HEK293 (cell line): ENCODE data around the gene ABCA2.
A peak's percentile ranks its signal among the peaks of the same experiment; 100 is the strongest.

Source experiments
- CTCF ChIA-PET: fragments of 350-600 bp; formaldehyde crosslinking; extraction: SDS; loops from one replicate; lab custom pipeline; 2021; ENCODE audit warnings: antibody characterized with exemption; lab: Yijun Ruan, JAX
- POLR2A ChIA-PET: fragments of 300-600 bp; formaldehyde crosslinking; extraction: SDS; loops from one replicate; lab custom pipeline; 2020; ENCODE audit warnings: antibody characterized with exemption, inconsistent platforms; lab: Yijun Ruan, JAX
- H3K27ac ChIP-seq: fragments of 200-500 bp; sonication (Bioruptor generic); 2 replicates; pipeline ENCODE4 v1.5.1; 2014; ENCODE audit warnings: low read depth, low read length, control low read depth, inconsistent platforms; ENCODE audit errors: extremely low read depth
- H3K36me3 ChIP-seq, 2 experiments: fragments of 200-500 bp in 1 of 2; sonication (Bioruptor generic) in 1 of 2; 1 replicate in 1 of 2; 2 replicates in 1 of 2; pipeline ENCODE4 v1.5.1; 2014 to 2017; ENCODE audit warnings: inconsistent platforms in 2 of 2, low read length in 2 of 2; ENCODE audit not compliant: control insufficient read depth in 2 of 2, insufficient read depth in 1 of 2
- H3K4me1 ChIP-seq: fragments of 200-500 bp; sonication (Bioruptor generic); 2 replicates; pipeline ENCODE4 v1.5.1; 2014; ENCODE audit warnings: mild to moderate bottlenecking, low read length, inconsistent platforms; ENCODE audit not compliant: control insufficient read depth, insufficient read depth
- H3K4me3 ChIP-seq: 2 replicates; pipeline ENCODE4 v1.5.1; 2011; ENCODE audit warnings: low read depth, mild to moderate bottlenecking, control low read depth, low read length, moderate library complexity
- H3K9me3 ChIP-seq: fragments of 200-500 bp; sonication (Bioruptor generic); 2 replicates; pipeline ENCODE4 v1.5.1; 2014; ENCODE audit warnings: low read depth, low read length, inconsistent platforms; ENCODE audit not compliant: control insufficient read depth, insufficient read depth
- BCL11A ChIP-seq: fragments of 450-650 bp; formaldehyde crosslinking; IDR thresholded peaks from 2 replicates; pipeline ENCODE4 v1.5.1; 2016; ENCODE audit warnings: low read depth, missing biosample characterization, missing genetic modification characterization
- BCL11B ChIP-seq: fragments of 450-650 bp; formaldehyde crosslinking; IDR thresholded peaks from 2 replicates; pipeline ENCODE4 v1.5.1; 2016; ENCODE audit warnings: low read depth, missing biosample characterization, missing genetic modification characterization
- FEZF1 ChIP-seq: fragments of 450-650 bp; formaldehyde crosslinking; IDR thresholded peaks from 2 replicates; pipeline ENCODE4 v1.5.1; 2016; ENCODE audit warnings: missing biosample characterization, missing genetic modification characterization
- IKZF3 ChIP-seq: fragments of 450-650 bp; IDR thresholded peaks from 2 replicates; pipeline ENCODE4 v1.5.0; 2018; ENCODE audit warnings: missing biosample characterization, mild to moderate bottlenecking, missing genetic modification characterization, moderate library complexity
- KLF9 ChIP-seq: fragments of 450-650 bp; formaldehyde crosslinking; IDR thresholded peaks from 2 replicates; pipeline ENCODE4 v1.5.1; 2016; ENCODE audit warnings: missing biosample characterization, missing genetic modification characterization, low read depth
- MZF1 ChIP-seq: fragments of 450-650 bp; formaldehyde crosslinking; IDR thresholded peaks from 2 replicates; pipeline ENCODE4 v1.5.1; 2017; ENCODE audit warnings: missing biosample characterization, missing genetic modification characterization, borderline replicate concordance
- YY1 ChIP-seq: fragments of 450-650 bp; formaldehyde crosslinking; IDR thresholded peaks from 2 replicates; pipeline ENCODE4 v1.5.1; 2018; ENCODE audit warnings: missing biosample characterization, missing genetic modification characterization
- ZNF2 ChIP-seq: fragments of 450-650 bp; formaldehyde crosslinking; IDR thresholded peaks from 2 replicates; pipeline ENCODE4 v1.5.1; 2016; ENCODE audit warnings: missing biosample characterization, missing genetic modification characterization
- ZNF350 ChIP-seq: fragments of 450-650 bp; formaldehyde crosslinking; IDR thresholded peaks from 2 replicates; pipeline ENCODE4 v1.5.0; 2017; ENCODE audit warnings: missing biosample characterization, mild to moderate bottlenecking, missing genetic modification characterization
- ZNF354C ChIP-seq: fragments of 450-650 bp; formaldehyde crosslinking; IDR thresholded peaks from 2 replicates; pipeline ENCODE4 v1.5.1; 2016; ENCODE audit warnings: missing biosample characterization, missing genetic modification characterization, low read depth, borderline replicate concordance
- ZNF426 ChIP-seq: fragments of 450-650 bp; formaldehyde crosslinking; IDR thresholded peaks from 2 replicates; pipeline ENCODE4 v1.5.1; 2017; ENCODE audit warnings: missing biosample characterization, missing genetic modification characterization, mild to moderate bottlenecking, inconsistent platforms, moderate library complexity
- ZNF521 ChIP-seq: fragments of 450-650 bp; formaldehyde crosslinking; IDR thresholded peaks from 2 replicates; pipeline ENCODE4 v1.5.1; 2017; ENCODE audit warnings: missing biosample characterization, mild to moderate bottlenecking, missing genetic modification characterization
- ZNF629 ChIP-seq: fragments of 450-650 bp; formaldehyde crosslinking; IDR thresholded peaks from 2 replicates; pipeline ENCODE4 v1.5.1; 2017; ENCODE audit warnings: missing biosample characterization, missing genetic modification characterization
- ZNF677 ChIP-seq: fragments of 450-650 bp; IDR thresholded peaks from 2 replicates; pipeline ENCODE4 v1.5.0; 2018; ENCODE audit warnings: missing biosample characterization, mild to moderate bottlenecking, missing genetic modification characterization, moderate library complexity
- ZNF791 ChIP-seq: fragments of 450-650 bp; formaldehyde crosslinking; IDR thresholded peaks from 2 replicates; pipeline ENCODE4 v1.5.1; 2016; ENCODE audit warnings: missing biosample characterization, missing genetic modification characterization
- ZNF837 ChIP-seq: fragments of 450-650 bp; formaldehyde crosslinking; IDR thresholded peaks from 2 replicates; pipeline ENCODE4 v1.5.1; 2016; ENCODE audit warnings: missing biosample characterization, missing genetic modification characterization
- TF ChIP-seq, protein P1 (sequence below): fragments of 450-650 bp; formaldehyde crosslinking; IDR thresholded peaks from 2 replicates; pipeline ENCODE4 v1.5.1; 2016; ENCODE audit warnings: missing biosample characterization, missing genetic modification characterization
- TF ChIP-seq, protein P2 (sequence below): fragments of 450-650 bp; formaldehyde crosslinking; IDR thresholded peaks from 2 replicates; pipeline ENCODE4 v1.5.1; 2016; ENCODE audit warnings: missing biosample characterization, missing genetic modification characterization
- TF ChIP-seq, protein P3 (sequence below): fragments of 450-650 bp; formaldehyde crosslinking; IDR thresholded peaks from 2 replicates; pipeline ENCODE4 v1.5.1; 2016; ENCODE audit warnings: missing biosample characterization, missing genetic modification characterization, borderline replicate concordance

The ABCA2 gene

DNA sequence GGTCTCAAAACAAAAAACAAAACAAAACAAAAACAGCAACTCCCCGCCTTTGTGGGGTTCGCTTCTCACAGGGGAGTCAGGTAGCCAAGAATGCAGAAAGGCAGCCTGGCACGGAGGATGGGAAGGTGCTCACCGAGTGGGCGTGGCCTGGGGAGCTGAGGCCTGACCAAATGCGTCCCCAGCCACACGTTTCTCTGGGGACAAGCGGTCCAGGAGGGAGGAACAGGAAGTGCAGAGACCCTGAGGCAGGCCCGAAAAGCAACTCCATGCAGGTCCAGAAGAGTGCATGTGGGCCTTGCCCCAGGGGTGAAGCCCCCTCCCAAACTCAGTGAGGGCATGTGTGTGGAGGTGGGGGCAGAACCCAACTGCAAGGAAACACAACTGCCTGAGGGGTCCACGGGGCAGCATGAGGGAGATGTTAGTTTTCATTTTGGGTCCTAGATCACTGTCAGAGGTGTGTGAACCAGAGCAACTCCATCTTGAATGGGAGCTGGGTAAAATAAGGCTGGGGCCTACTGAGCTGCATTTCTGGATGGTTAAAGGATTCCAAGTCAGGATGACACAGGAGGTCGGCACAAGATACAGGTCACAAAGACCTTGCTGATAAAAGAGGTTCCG, 46.7 kb upstream of the ABCA2 start:
- no peak overlapping the region for H3K4me3 ChIP-seq
- peaks cover 3% of the 10 kb centered on the region for H3K4me1 ChIP-seq
- no peak overlapping the region for H3K27ac ChIP-seq
- peaks cover 0 to 14% of the 10 kb centered on the region in 2 experiments; a peak in 1 of 3 replicates for H3K36me3 ChIP-seq
- POLR2A ChIA-PET: interaction anchor here (0.9 kb wide), 1 partner anchor 12 kb away, joined by 3 read pairs; the partner anchor contains the start of gene MAN1B1
- TF ChIP-seq FEZF1 (tag by site-specific recombination) (no peak), ZNF354C (tag by site-specific recombination) (no peak), ZNF837 (no peak), YY1 (tag by site-specific recombination) (0 out of 2 replicates have a peak, but pooled peaks have one; percentile 20), ZNF2 (no peak), ZNF521 (no peak), KLF9 (tag by site-specific recombination) (peak; percentile 71), ZNF426 (tag by site-specific recombination) (no peak), IKZF3 (tag by site-specific recombination) (no peak), BCL11A (tag by site-specific recombination) (no peak), BCL11B (tag by site-specific recombination) (no peak), ZNF350 (tag by site-specific recombination) (no peak), ZNF791 (tag by site-specific recombination) (no peak)
- TF ChIP-seq, protein P1, sequence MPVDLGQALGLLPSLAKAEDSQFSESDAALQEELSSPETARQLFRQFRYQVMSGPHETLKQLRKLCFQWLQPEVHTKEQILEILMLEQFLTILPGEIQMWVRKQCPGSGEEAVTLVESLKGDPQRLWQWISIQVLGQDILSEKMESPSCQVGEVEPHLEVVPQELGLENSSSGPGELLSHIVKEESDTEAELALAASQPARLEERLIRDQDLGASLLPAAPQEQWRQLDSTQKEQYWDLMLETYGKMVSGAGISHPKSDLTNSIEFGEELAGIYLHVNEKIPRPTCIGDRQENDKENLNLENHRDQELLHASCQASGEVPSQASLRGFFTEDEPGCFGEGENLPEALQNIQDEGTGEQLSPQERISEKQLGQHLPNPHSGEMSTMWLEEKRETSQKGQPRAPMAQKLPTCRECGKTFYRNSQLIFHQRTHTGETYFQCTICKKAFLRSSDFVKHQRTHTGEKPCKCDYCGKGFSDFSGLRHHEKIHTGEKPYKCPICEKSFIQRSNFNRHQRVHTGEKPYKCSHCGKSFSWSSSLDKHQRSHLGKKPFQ: no peak
- TF ChIP-seq, protein P2, sequence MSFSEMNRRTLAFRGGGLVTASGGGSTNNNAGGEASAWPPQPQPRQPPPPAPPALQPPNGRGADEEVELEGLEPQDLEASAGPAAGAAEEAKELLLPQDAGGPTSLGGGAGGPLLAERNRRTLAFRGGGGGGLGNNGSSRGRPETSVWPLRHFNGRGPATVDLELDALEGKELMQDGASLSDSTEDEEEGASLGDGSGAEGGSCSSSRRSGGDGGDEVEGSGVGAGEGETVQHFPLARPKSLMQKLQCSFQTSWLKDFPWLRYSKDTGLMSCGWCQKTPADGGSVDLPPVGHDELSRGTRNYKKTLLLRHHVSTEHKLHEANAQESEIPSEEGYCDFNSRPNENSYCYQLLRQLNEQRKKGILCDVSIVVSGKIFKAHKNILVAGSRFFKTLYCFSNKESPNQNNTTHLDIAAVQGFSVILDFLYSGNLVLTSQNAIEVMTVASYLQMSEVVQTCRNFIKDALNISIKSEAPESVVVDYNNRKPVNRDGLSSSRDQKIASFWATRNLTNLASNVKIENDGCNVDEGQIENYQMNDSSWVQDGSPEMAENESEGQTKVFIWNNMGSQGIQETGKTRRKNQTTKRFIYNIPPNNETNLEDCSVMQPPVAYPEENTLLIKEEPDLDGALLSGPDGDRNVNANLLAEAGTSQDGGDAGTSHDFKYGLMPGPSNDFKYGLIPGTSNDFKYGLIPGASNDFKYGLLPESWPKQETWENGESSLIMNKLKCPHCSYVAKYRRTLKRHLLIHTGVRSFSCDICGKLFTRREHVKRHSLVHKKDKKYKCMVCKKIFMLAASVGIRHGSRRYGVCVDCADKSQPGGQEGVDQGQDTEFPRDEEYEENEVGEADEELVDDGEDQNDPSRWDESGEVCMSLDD (tag by site-specific recombination): no peak
- CTCF ChIA-PET: interaction anchor here (0.7 to 1.2 kb wide), 5 partner anchors 9 to 260 kb away, joined by 3 to 8 read pairs (median 4); no protein-coding TSS in a partner anchor
- no peaks in the 10 kb centered on the region for H3K9me3 ChIP-seq

DNA sequence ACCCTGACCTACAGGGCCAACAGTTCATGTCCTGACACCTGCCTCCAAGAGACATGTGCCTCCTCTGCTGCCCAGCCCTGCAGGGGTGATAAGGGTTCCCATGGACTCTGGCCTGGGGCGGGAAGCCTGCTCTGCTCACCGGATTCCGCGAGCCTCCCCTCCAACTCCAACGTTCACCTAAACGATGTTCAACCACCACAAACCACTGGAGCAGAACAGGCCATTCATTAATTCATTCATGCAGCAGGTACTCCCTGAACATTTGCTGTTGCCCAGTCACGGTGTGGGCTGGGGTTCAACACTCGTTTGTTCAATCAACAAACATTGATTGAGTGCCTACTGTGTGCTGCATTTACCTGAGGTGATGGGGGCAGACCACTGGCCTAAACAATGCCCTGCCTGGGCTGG, 46.0 kb upstream of the ABCA2 start:
- Histone ChIP-seq H3K36me3 (peaks cover 0 to 7% of the 10 kb centered on the region in 2 experiments; a peak in 1 of 3 replicates), H3K4me1 (peaks cover 9% of the 10 kb centered on the region), H3K27ac (no peak overlapping the region), H3K9me3 (no peaks in the 10 kb centered on the region), H3K4me3 (no peak overlapping the region)
- ChIA-PET POLR2A (interaction anchor here (0.9 to 9.1 kb wide), 2 partner anchors 10 to 13 kb away, joined by 3 to 137 read pairs; partner anchors contain the start of gene MAN1B1), CTCF (interaction anchor here (1.0 kb wide), 1 partner anchor 10 kb away, joined by 8 read pairs; no protein-coding TSS in a partner anchor)
- TF ChIP-seq, protein P3, sequence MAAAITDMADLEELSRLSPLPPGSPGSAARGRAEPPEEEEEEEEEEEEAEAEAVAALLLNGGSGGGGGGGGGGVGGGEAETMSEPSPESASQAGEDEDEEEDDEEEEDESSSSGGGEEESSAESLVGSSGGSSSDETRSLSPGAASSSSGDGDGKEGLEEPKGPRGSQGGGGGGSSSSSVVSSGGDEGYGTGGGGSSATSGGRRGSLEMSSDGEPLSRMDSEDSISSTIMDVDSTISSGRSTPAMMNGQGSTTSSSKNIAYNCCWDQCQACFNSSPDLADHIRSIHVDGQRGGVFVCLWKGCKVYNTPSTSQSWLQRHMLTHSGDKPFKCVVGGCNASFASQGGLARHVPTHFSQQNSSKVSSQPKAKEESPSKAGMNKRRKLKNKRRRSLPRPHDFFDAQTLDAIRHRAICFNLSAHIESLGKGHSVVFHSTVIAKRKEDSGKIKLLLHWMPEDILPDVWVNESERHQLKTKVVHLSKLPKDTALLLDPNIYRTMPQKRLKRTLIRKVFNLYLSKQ: no peak
- TF ChIP-seq ZNF677: no peak
- no peak for TF ChIP-seq MZF1 (tag by site-specific recombination)
- no peak for TF ChIP-seq ZNF629 (tag by site-specific recombination)
